ENCODE measurements around the gene PADI4. TPM values are rescaled to one million over a fixed set of nuclear protein-coding genes. Genes with fewer than 3 reads are reported as not detected.

PADI4 gene
- total and polyA plus RNA-seq, 2 of the 8 experiments (the other 6 are each of a cell fraction or from before 2014, with no cell fraction given) = 0.29 TPM; not detected in 1

DNA sequence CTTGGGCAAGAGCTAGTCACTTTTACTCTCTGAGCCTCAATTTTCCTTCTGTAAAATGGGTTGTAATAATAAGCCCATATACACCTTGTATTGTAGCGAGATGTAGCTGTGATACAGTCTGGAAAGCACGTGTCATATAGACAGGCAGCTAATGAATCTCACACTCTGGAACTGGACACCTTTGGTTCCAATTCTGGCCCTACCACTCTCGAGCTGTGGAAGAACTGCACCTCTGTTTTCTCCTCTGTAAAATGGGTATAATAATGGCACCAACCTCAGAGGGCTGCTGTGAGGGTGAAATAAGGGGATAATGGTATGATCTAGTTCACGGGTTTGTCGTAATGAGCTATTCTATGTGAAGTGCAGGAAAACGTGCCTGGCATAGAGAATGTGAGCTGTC, 668 bp upstream of the PADI4 start:
- no peak for FAIRE-seq
- Histone ChIP-seq H4K91ac (replicated peaks; ENCODE audit: insufficient read length, low read length) (no peak overlapping the region), H3K27ac (ENCODE audit: low read depth, low read length) (no peak overlapping the region), H3K4ac (replicated peaks; ENCODE audit: insufficient read length, low read depth, low read length) (no peak overlapping the region), H3K14ac (ENCODE audit: insufficient read length) (no peak overlapping the region), H3K56ac (replicated peaks; ENCODE audit: insufficient read length, low read depth, low read length) (no peak overlapping the region), H4K20me1 (replicated peaks in 1 of 2; ENCODE audit: control insufficient read depth in 1 of 2, insufficient read depth in 2 of 2, low read length in 2 of 2) (no peaks in the 10 kb centered on the region), H3K4me3 (ENCODE audit: extremely low read depth in 1 of 4, insufficient read depth in 2 of 4, low read depth in 3 of 4, low read length in 4 of 4) (no peak overlapping the region), H3K18ac (ENCODE audit: extremely low read depth, low read length) (no peak overlapping the region), H2BK120ac (replicated peaks; ENCODE audit: low read depth, low read length) (no peak overlapping the region), H3K36me3 (ENCODE audit: control insufficient read depth in 2 of 4, insufficient read depth in 4 of 4, low read length in 3 of 4) (no peaks in the 10 kb centered on the region), H3K79me1 (ENCODE audit: low read depth, low read length) (no peaks in the 10 kb centered on the region), H3K9ac (replicated peaks in 1 of 4; ENCODE audit: extremely low read depth in 1 of 4, low read depth in 3 of 4, low read length in 3 of 4) (no peak overlapping the region), H2BK5ac (ENCODE audit: low read depth, low read length) (no peak overlapping the region), H3K23me2 (ENCODE audit: low read depth, low read length) (no peaks in the 10 kb centered on the region), H2AK5ac (ENCODE audit: low read depth, low read length) (no peak overlapping the region), H3K27me3 (replicated peaks in 1 of 4; ENCODE audit: control insufficient read depth in 3 of 4, extremely low read depth in 1 of 4, insufficient read depth in 3 of 4, low read length in 3 of 4) (no peaks in the 10 kb centered on the region), H4K5ac (ENCODE audit: insufficient read length, low read depth, low read length) (no peak overlapping the region), H3K4me2 (ENCODE audit: insufficient read depth in 1 of 2, low read depth in 2 of 2, low read length in 2 of 2) (no peak overlapping the region), H2BK12ac (ENCODE audit: low read depth, low read length) (no peak overlapping the region), H3K4me1 (replicated peaks in 1 of 4; ENCODE audit: control insufficient read depth in 3 of 4, insufficient read depth in 4 of 4, low read length in 3 of 4) (peaks cover 5 to 16% (median 11%) of the 10 kb centered on the region in 4 experiments), H2BK20ac (ENCODE audit: low read length) (no peak overlapping the region), H4K8ac (ENCODE audit: extremely low read depth, insufficient read depth, low read length) (no peak overlapping the region), H2BK15ac (ENCODE audit: low read length) (no peak overlapping the region), H3K9me3 (ENCODE audit: insufficient read depth in 2 of 2, low read depth in 1 of 2, low read length in 1 of 2) (peaks cover 3 to 4% of the 10 kb centered on the region in 2 experiments; a peak in 3 of 4 replicates), H3K79me2 (ENCODE audit: control insufficient read depth in 1 of 2, insufficient read depth in 2 of 2, low read length in 2 of 2) (no peaks in the 10 kb centered on the region), H3K23ac (ENCODE audit: insufficient read length) (no peak overlapping the region), H2AFZ (ENCODE audit: low read length) (no peak overlapping the region)
- POLR2A ChIA-PET (ENCODE audit: partially characterized antibody) = no interaction called here
- DNase-seq (ENCODE audit: low read depth in 1 of 2, low spot score in 2 of 2) = no peak
- CTCF ChIA-PET (ENCODE audit: partially characterized antibody) = interaction anchor here (0.7 to 2.6 kb wide), 5 partner anchors 9 to 182 kb away, joined by 3 to 16 read pairs (median 4); no protein-coding TSS in a partner anchor
- TF ChIP-seq KDM1A (IDR thresholded peaks at IDR 0.05; ENCODE audit: borderline replicate concordance, low read length) = peak; percentile 69; the same call in 1 of the 2 replicates
- TF ChIP-seq POLR2A (IDR thresholded peaks at IDR 0.05; ENCODE audit: control extremely low read depth in 1 of 2, low read depth in 2 of 2, low read length in 2 of 2) = no peak
- WGBS, 2 experiments (ENCODE audit: extremely low coverage in 1 of 2, insufficient coverage in 1 of 2, insufficient read length in 1 of 2, insufficient replicate concordance in 2 of 2, low coverage in 1 of 2, low lambda C conversion rate in 2 of 2, missing lambda C conversion rate in 1 of 2) = 92% methylated on average over 6 of the region's 6 CpGs; no CpG with 5 or more reads in 1 of the 2 experiments

All from H1 (cell line).